Dedifferentiated amniotic fluid mesenchymal stem cell (primary cell): Measurements from ENCODE around the gene ARHGEF33.
A peak's percentile ranks its signal among the peaks of the same experiment; 100 is the strongest.

Source experiments
- DNase-seq: peaks from one replicate; pipeline ENCODE4 v3.0.0-alpha.2; 2016; ENCODE audit errors: extremely low spot score

The ARHGEF33 gene

GRCh38 chr2:38889575-38889974 is at the start of gene ARHGEF33:
Gene ARHGEF33 (plus strand): TSS chr2:38889875. CDS start chr2:38919448, 29,573 bp downstream.
- no peak for DNase-seq

GRCh38 chr2:38850045-38850444 is 39.6 kb upstream of the ARHGEF33 start:
- DNase-seq, result no peak

- DNase-seq, result no peak
Observed at GRCh38 chr2:38856165-38856564, 33.5 kb upstream of the ARHGEF33 start.

- no peak for DNase-seq
Observed at GRCh38 chr2:38862476-38862875, 27.2 kb upstream of the ARHGEF33 start.

GRCh38 chr2:38863061-38863695 is 26.5 kb upstream of the ARHGEF33 start:
- DNase-seq, result no peak

GRCh38 chr2:38866773-38867443 is 22.8 kb upstream of the ARHGEF33 start:
- no peak for DNase-seq

GRCh38 chr2:38871432-38871831 is 18.2 kb upstream of the ARHGEF33 start:
- DNase-seq, result no peak

- no peak for DNase-seq
Observed at GRCh38 chr2:38873763-38874162, 15.9 kb upstream of the ARHGEF33 start.

GRCh38 chr2:38875227-38875575 is 14.5 kb upstream of the ARHGEF33 start:
- no peak for DNase-seq

GRCh38 chr2:38875576-38876367 is 13.9 kb upstream of the ARHGEF33 start, which contains the start of the genes DHX57 and MORN2:
Gene DHX57 (minus strand): TSS chr2:38875934. CDS start chr2:38868405, 7,529 bp downstream.
Gene MORN2 (plus strand): TSS chr2:38875976.
- peak; percentile 75 for DNase-seq

GRCh38 chr2:38876407-38876806 is 13.3 kb upstream of the ARHGEF33 start:
- DNase-seq, result no peak

GRCh38 chr2:38886063-38886462 is 3.6 kb upstream of the ARHGEF33 start:
- no peak for DNase-seq

GRCh38 chr2:38887347-38887746 is 2.3 kb upstream of the ARHGEF33 start:
- DNase-seq, result no peak

GRCh38 chr2:38887902-38888554 is 1.6 kb upstream of the ARHGEF33 start:
- no peak for DNase-seq

- no peak for DNase-seq
Observed at GRCh38 chr2:38889045-38889444, 630 bp upstream of the ARHGEF33 start.

- no peak for DNase-seq
Observed at GRCh38 chr2:38892819-38893218, 3.1 kb downstream of the ARHGEF33 start.

- no peak for DNase-seq
Observed at GRCh38 chr2:38898256-38898655, 8.6 kb downstream of the ARHGEF33 start.

GRCh38 chr2:38900726-38901125 is 11.1 kb downstream of the ARHGEF33 start:
- DNase-seq, result no peak

GRCh38 chr2:38905251-38905650 is 15.6 kb downstream of the ARHGEF33 start:
- no peak for DNase-seq

- DNase-seq, result no peak
Observed at GRCh38 chr2:38907242-38907641, 17.6 kb downstream of the ARHGEF33 start.

GRCh38 chr2:38907743-38908562 is 18.3 kb downstream of the ARHGEF33 start:
- no peak for DNase-seq
